Measurements from ENCODE around the gene MYBPC1.

MYBPC1 gene

DNA sequence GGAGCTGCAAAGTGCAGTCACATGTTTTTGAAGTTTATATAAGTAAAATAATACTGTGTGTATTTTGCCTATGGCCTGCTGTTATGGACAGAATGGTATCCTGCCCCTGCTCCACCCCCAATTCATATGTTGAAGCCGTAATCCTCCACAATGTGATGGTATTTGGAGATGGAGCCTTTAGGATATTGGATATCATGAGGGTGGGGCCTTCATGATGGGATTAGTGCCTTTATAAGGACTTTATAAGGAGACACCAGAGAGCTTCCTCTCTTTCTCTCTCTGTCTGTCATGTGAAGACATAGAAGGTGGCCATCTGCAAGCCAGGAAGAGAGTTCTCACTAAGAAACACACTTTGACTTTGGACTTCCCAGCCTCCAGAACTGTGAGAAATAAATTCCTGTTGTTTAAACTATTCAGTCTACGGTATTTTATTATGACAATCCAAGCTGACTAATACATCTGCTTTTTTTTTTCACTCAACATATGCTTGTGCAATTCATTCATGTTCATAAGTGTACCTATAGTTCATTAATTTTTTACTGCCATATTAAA lies 99.6 kb downstream of the MYBPC1 start:
- no peak for FAIRE-seq
- DNase-seq (ENCODE audit: insufficient read length, low spot score), result no peak

GRCh38 chr12:101694986-101695385 lies 100.2 kb downstream of the MYBPC1 start:
- no peak for DNase-seq (ENCODE audit: insufficient read length, low spot score)

DNA sequence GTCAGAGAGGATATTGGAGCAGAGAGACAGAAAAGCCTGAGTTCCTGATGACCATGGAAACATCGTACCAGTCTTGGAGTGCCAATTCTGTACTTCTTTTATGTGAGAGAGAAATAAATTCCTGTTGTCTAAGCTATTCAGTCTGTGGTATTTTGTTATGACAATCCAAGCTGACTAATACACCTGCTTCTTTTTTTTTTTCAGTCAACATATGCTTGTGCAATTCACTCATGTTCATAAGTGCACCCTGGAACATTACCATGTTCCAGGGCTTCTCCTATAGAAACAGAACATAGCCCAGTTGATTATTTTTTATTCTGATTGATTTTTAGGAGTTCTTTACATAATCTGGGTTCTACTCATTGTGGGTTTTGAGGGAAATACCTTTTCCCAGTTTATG lies 100.9 kb downstream of the MYBPC1 start:
- FAIRE-seq, result no peak
- no peak for DNase-seq (ENCODE audit: insufficient read length, low spot score)

More at GRCh38 chr12:101694986-101695385, 100.2 kb downstream of the MYBPC1 start:
- FAIRE-seq, result no peak

DNA sequence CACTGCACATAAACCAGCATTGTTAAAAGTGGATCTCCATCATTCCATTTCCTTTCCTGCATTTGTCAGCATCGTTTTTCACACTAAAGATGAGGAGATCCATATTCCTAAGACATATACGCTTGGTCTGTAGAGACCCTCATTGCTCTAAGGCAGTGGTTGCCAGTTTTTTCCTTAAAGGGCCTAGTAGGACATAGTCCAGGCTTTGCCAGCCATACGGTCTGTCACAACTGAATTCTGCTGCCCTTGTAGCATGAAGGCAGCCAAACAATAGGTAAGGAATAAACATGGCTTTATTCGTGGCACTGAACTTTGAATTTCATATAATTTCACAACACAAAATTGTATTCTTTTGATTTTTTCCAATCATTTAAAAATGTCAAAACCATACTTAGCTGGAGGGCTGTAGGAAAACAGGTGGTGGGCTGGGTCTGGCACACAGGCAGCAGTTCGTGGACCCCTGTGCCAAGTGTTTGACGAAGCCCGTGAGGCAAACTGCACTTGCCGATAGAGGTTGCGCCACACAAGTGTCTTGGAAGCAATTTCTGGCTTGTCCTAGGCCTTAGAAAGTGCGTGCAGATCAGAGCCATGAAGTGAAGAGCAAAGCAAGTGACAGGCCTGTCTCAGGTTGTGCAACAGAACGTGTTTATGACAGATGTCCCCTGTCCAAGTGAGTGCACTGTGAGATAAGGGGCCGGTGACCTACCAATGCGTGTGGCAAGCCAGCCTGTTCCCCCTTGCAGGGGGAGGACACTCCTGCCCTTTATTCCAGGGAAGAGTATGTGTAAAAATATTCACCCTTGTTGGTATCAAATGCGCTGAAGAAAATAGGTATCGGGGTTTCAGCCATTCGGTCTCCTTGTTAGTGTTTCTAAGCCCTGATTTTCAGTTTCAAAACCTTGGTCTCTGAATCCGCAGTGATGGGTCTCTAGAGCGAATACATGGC lies 101.8 kb downstream of the MYBPC1 start:
- DNase-seq (ENCODE audit: insufficient read length, low spot score), result peak; percentile 36
- FAIRE-seq, result peak; percentile 26

DNA sequence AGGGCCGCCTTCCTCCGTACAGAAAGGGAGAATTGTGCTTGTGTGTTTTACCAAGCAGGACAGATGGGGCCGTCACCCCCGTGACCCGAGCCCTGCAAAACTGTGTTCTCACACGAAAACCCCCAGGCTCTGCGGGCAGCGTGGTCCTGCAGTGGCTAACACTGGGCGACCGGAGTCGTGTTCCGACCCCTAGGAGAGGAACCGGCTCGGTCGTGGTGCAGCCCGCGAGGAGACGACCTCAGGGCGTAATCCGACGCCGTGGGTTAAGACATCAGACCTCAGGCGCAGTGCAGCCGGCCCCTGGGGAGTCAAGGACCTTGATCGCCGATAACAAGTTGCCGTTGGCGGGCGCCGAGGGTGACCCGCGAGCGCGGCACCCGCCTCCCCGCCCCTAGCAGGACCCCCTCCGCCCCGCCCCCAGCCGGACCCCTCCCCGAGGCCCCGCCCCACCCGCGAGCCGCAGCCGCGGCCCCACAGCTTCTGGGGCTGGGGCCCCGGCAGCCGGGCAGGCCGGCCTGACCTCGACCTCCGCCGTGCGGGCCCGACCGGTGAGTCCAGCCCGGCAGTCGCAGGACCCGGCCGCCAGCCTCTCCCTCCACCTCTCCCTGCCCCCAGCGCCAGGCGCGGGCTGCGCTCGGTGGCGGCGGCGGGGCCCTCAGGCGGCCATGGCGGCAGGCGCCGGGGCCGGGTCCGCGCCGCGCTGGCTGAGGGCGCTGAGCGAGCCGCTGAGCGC lies 102.6 kb downstream of the MYBPC1 start, which contains the start of gene CHPT1:
TSS of gene CHPT1 (plus strand) at position 444 of the 733 bp plus-strand sequence. CDS start at position 666, 222 bp downstream.
- peak; percentile 57 for DNase-seq (ENCODE audit: insufficient read length, low spot score)
- FAIRE-seq, result no peak

DNA sequence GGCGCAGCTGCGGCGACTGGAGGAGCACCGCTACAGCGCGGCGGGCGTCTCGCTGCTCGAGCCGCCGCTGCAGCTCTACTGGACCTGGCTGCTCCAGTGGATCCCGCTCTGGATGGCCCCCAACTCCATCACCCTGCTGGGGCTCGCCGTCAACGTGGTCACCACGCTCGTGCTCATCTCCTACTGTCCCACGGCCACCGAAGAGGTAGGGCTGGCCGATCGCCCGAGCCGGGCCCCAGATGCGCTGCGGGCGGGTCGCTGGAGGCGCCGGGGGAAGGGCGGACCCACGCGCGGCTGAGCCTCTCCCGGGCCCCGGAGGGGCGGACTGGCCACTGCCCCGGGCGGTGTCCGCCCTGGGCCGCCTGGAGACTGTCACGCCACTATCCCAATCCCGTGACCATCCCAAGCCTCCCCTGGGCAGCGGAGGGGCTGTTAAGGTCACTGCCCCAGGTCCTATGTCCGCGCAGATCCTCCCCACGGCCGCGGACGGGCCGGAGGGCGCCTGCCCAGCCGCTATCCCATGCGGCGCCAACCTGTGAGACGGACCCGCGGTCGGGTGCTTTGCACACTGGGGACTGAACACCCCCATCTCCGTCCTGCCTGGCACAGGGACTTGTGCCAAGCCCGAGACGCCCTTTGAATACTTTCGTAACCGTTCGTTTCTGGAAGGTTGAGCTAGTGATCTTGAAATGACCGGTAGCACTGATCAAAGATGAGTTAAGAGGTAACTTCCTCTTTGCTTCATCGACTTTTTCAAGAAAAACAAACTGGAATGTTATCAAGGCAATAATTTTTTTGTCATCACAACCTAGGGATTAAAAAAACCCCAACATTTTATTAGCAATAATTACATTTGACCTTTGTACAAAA lies 103.4 kb downstream of the MYBPC1 start:
- DNase-seq (ENCODE audit: insufficient read length, low spot score), result peak; percentile 59
- peak; percentile 79 for FAIRE-seq

DNA sequence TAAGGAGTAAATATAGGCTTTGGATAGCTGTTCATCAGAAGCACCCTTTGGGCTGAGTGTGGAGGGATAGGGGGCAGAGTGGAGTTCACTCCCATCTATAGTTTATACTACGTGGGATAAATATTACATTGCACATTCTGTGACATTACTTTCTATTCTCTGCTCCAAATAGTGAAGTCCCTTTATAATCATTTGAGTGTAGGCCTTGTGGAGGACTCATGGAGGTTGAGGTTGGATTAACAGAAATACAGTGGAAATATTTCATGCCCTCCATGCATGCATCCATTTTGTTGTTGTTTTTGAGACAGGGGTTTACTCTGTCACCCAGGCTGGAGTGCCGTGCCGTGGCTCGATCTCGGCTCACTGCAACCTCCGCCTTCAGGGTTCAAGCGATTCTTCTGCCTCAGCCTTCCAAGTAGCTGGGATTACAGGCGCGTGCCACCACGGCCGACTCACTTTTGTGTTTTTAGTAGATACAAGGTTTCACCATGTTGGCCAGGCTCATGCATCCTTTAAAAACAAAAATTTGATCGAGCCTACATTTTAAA lies 104.1 kb downstream of the MYBPC1 start:
- no peak for FAIRE-seq
- no peak for DNase-seq (ENCODE audit: insufficient read length, low spot score)

DNA sequence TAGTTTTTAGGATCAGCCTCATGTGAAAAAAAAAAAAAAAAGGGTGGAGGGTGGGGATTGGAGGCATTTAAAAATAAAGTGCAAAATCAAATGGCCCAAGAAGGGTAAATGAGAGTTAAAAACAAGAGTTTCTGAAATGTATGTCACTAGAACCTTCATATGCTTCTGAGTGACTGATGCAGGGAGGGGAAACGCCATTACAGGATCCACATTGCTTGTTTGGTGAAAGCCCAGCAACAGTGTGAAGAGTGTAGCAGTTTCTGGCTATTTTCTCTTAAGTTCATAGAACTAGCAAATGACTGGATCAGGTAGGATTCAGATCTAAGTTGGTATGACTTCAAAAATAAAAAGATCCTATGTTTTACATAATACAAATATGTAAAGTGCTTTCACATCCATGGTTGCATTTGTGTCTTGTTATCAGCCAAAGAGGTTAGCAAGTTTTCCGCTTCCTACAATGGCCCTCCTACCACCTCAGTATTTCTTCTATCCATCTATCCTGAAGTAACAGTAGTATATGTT lies 105.6 kb downstream of the MYBPC1 start:
- no peak for FAIRE-seq

GRCh38 chr12:101703487-101703886 lies 108.7 kb downstream of the MYBPC1 start:
- FAIRE-seq (no peak), DNase-seq (ENCODE audit: insufficient read length, low spot score) (no peak)

More for the DNA sequence above, 105.6 kb downstream of the MYBPC1 start:
- no peak for DNase-seq (ENCODE audit: insufficient read length, low spot score)

DNA sequence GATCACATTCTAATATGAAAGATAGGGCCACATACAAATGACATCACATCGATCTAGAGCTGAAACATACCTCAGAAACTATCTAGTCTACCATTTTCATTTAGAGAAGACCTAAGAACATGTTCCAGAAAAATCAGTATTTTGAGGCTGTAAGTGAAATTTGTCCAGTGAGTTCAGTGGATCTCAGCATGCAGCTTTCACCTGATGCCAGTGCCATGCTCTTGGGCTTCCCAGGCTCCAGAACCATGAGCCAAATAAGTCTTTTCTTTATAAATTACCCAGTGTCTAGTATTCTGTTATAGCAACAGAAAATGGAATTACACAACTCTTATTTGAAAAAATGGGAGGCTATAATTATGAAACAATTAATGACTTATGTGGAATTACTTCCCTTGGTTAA lies 111.6 kb downstream of the MYBPC1 start:
- no peak for DNase-seq (ENCODE audit: insufficient read length, low spot score)
- no peak for FAIRE-seq

- FAIRE-seq (no peak), DNase-seq (ENCODE audit: insufficient read length, low spot score) (no peak)
Observed at GRCh38 chr12:101707131-101707782, 112.5 kb downstream of the MYBPC1 start.

DNA sequence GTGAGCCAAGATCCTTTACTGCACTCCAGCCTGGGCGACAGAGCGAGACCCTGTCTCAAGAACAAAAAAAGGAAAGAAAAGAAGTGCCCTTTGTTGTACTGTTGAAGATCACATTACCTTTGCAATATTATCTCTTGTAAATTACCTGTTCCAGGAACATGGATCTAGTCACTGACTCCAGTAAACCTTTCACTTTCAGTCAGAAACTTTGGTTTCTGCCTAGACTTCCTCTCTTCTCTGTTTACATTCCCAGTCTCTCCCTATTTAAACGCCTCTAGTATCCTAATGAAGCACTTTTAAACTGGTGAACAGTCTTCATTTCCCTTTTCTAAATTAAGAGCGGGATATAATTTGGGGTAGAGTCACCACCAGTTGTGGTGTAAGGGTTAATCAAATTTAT lies 115.5 kb downstream of the MYBPC1 start:
- FAIRE-seq (no peak), DNase-seq (ENCODE audit: insufficient read length, low spot score) (no peak)

- peak; percentile 21 for FAIRE-seq
- no peak for DNase-seq (ENCODE audit: insufficient read length, low spot score)
Observed at GRCh38 chr12:101713059-101713682, 118.4 kb downstream of the MYBPC1 start.

DNA sequence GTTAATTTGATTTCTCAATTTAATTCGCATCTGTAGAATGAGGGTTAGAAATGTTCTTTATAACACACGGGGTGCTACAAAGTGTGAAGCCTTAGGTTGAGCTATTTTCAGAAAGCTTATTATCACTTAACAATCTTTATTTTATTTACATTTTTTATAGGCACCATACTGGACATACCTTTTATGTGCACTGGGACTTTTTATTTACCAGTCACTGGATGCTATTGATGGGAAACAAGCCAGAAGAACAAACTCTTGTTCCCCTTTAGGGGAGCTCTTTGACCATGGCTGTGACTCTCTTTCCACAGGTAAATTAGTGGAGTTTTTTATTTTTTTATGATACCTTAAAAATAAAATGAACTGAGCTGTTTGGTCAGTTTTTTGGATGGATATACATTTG lies 119.2 kb downstream of the MYBPC1 start:
- DNase-seq (ENCODE audit: insufficient read length, low spot score) (no peak), FAIRE-seq (no peak)

DNA sequence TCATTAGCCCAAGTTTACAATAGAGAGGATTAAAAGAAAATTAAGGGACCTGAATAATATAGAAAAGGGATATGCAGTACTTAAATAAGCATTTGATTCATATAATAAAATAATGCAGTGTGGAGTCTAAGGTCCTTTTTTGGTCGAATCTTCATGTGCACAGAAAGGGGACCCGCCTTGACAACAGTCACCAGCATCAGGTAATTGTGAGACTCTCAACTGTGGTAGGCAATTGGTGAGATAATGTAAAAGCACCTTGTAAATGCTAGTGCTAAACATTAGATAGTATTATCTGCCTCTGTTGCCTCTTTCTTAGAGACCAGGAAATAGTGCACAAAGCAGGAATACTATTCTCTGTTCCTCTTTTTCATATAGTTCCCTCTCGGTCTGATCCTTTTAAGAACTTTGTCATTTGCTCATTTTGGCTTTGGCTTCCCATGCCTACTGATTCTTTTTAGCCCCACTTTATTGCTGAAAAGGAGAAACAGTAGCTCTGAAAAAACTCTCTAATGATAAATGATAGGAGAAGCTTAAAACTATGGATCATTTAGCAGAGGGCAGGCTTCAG lies 120.2 kb downstream of the MYBPC1 start:
- FAIRE-seq (peak; percentile 75), DNase-seq (ENCODE audit: insufficient read length, low spot score) (no peak)

- no peak for DNase-seq (ENCODE audit: insufficient read length, low spot score)
Observed at GRCh38 chr12:101719566-101719965, 124.8 kb downstream of the MYBPC1 start.

GRCh38 chr12:101720118-101720517 lies 125.3 kb downstream of the MYBPC1 start:
- FAIRE-seq (peak; percentile 42), DNase-seq (ENCODE audit: insufficient read length, low spot score) (no peak)

More at GRCh38 chr12:101719566-101719965, 124.8 kb downstream of the MYBPC1 start:
- FAIRE-seq, result peak; percentile 8

GRCh38 chr12:101722392-101722791 lies 127.6 kb downstream of the MYBPC1 start:
- no peak for DNase-seq (ENCODE audit: insufficient read length, low spot score)
- no peak for FAIRE-seq
